ENCODE measurements around the gene LPIN2. TPM values are rescaled to one million over a fixed set of nuclear protein-coding genes. Genes with fewer than 3 reads are reported as not detected.

LPIN2 gene
- total RNA-seq, 1 experiment from 2014 or later, result 10.7 TPM

DNA sequence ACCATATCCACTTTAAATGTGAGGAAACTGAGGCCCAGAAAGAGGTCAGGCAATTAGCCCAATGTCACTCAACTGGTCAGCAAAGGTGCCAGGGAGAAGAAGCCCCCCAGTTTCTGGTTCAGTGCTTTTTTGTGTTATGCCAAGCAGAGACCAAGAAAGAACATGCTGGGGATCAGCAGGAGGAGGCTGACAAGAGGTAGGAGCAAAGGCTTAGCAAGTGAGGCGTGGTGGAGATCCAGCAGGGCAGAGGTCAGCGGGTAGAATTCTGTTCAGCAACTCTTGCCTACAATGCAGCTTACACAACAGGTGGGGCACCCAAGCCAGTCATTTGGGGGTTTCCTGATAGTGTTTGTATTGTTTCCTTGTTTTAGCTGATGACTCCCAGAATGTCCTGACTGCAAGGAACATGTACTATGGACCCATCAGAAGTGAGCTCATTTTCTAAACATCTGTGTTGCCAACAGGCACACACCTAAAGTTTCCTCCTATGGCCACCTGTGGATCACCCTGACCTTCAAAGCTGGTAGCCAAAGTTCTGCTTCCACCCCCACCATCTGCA is 28.2 kb downstream of the LPIN2 start:
- intact Hi-C loops (cut with micrococcal nuclease), result no loop called here
- POLR2A ChIA-PET, result no interaction called here
- BruUV-seq (replicated peaks), result no TSS peak
- no peaks in the 10 kb centered on the region for H4K20me1 ChIP-seq (ENCODE audit: insufficient read depth)
- CTCF ChIA-PET, result interaction anchor here (0.7 to 2.3 kb wide), 14 partner anchors 7 to 261 kb away, joined by 3 to 18 read pairs (median 4); no protein-coding TSS in a partner anchor
- no peak overlapping the region for H3K9ac ChIP-seq (ENCODE audit: low read length)
- H3K4me3 ChIP-seq (replicated peaks in 1 of 2; ENCODE audit: low read depth in 1 of 2, low read length in 2 of 2), result no peak overlapping the region
- H3K9me3 ChIP-seq (ENCODE audit: control insufficient read depth in 1 of 2, insufficient read depth in 1 of 2, low read depth in 1 of 2, low read length in 2 of 2), result no peaks in the 10 kb centered on the region
- H3K27ac ChIP-seq (ENCODE audit: low read depth, low read length), result no peak overlapping the region
- no peak for TF ChIP-seq EZH2phosphoT487 (IDR thresholded peaks at IDR 0.05; ENCODE audit: borderline replicate concordance)
- no peak for TF ChIP-seq ZFX (IDR thresholded peaks at IDR 0.05)
- no peak for TF ChIP-seq TCF7L2 (IDR thresholded peaks at IDR 0.05; ENCODE audit: borderline replicate concordance, extremely low read depth, insufficient read depth, insufficient read length)
- TF ChIP-seq REST (IDR thresholded peaks at IDR 0.05; ENCODE audit: low read depth), result no peak
- TF ChIP-seq FOSL1 (IDR thresholded peaks at IDR 0.05; ENCODE audit: low read depth), result no peak
- TF ChIP-seq, protein P1, sequence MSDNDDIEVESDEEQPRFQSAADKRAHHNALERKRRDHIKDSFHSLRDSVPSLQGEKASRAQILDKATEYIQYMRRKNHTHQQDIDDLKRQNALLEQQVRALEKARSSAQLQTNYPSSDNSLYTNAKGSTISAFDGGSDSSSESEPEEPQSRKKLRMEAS (IDR thresholded peaks at IDR 0.05), result no peak
- peaks cover 11 to 21% of the 10 kb centered on the region in 2 experiments for H3K4me1 ChIP-seq (ENCODE audit: control insufficient read depth in 1 of 2, insufficient read depth in 2 of 2, low read length in 2 of 2)
- DNase-seq (ENCODE audit: low read depth, low spot score), result no peak
- H3K27me3 ChIP-seq (ENCODE audit: insufficient read depth, low read length), result no peaks in the 10 kb centered on the region
- ATAC-seq, result no peak
- RAD21 ChIA-PET (ENCODE audit: low non-redundant PET in 1 of 2, low total read pairs in 2 of 2, uncharacterized antibody in 2 of 2, unreplicated experiment in 2 of 2), result no interaction called here
- H3K79me2 ChIP-seq (ENCODE audit: insufficient read depth, low read length), result peaks cover 8% of the 10 kb centered on the region; the same call in 1 of the 2 replicates
- no peak overlapping the region for H3K4me2 ChIP-seq (ENCODE audit: low read length)
- H2AFZ ChIP-seq (ENCODE audit: low read depth, low read length, poor library complexity, severe bottlenecking), result no peak overlapping the region
- H3K36me3 ChIP-seq (ENCODE audit: control insufficient read depth in 1 of 2, insufficient read depth in 2 of 2, low read length in 2 of 2), result no peaks in the 10 kb centered on the region
- no peaks in the 10 kb centered on the region for H3K9me2 ChIP-seq (ENCODE audit: insufficient read depth)
